IPS DF 4.7 (cell line): Measurements from ENCODE around the gene POLL.

ENCODE experiments used
- DNase-seq: peaks from one replicate; pipeline ENCODE4 v3.0.0-alpha.2; 2013; ENCODE audit warnings: low spot score; ENCODE audit errors: extremely low read depth

POLL gene

GRCh38 chr10:101573885-101574753 is 13.9 kb downstream of the POLL start:
- DNase-seq = no peak

GRCh38 chr10:101572785-101573184 is 15.3 kb downstream of the POLL start:
- DNase-seq = no peak

- DNase-seq = no peak
Observed at GRCh38 chr10:101572126-101572525, 15.9 kb downstream of the POLL start.

GRCh38 chr10:101571271-101571925 is 16.7 kb downstream of the POLL start:
- DNase-seq = no peak

- no peak for DNase-seq
Observed at GRCh38 chr10:101570428-101571270, 17.4 kb downstream of the POLL start.

GRCh38 chr10:101569622-101570427 is 18.2 kb downstream of the POLL start:
- no peak for DNase-seq

GRCh38 chr10:101569323-101569621 is 18.8 kb downstream of the POLL start:
- DNase-seq = no peak

- DNase-seq = no peak
Observed at GRCh38 chr10:101568054-101568745, 19.9 kb downstream of the POLL start.

GRCh38 chr10:101567165-101568006 is 20.7 kb downstream of the POLL start:
- DNase-seq = no peak

GRCh38 chr10:101566333-101567164 is 21.5 kb downstream of the POLL start:
- no peak for DNase-seq

GRCh38 chr10:101565936-101566332 is 22.1 kb downstream of the POLL start:
- no peak for DNase-seq

- DNase-seq = no peak
Observed at GRCh38 chr10:101565370-101565900, 22.6 kb downstream of the POLL start.

GRCh38 chr10:101564490-101564991 is 23.5 kb downstream of the POLL start:
- DNase-seq = no peak

- no peak for DNase-seq
Observed at GRCh38 chr10:101563497-101564040, 24.5 kb downstream of the POLL start.

- no peak for DNase-seq
Observed at GRCh38 chr10:101563007-101563406, 25.1 kb downstream of the POLL start.

- no peak for DNase-seq
Observed at GRCh38 chr10:101562231-101562630, 25.8 kb downstream of the POLL start.

- DNase-seq = no peak
Observed at GRCh38 chr10:101561068-101561915, 26.8 kb downstream of the POLL start.
